Fibroblast of skin of scalp (primary cell): ENCODE data around the gene GABRB1.

Experiments used
- DNase-seq: peaks from one replicate; pipeline ENCODE4 v3.0.0-alpha.2; 2013

The GABRB1 gene

DNA sequence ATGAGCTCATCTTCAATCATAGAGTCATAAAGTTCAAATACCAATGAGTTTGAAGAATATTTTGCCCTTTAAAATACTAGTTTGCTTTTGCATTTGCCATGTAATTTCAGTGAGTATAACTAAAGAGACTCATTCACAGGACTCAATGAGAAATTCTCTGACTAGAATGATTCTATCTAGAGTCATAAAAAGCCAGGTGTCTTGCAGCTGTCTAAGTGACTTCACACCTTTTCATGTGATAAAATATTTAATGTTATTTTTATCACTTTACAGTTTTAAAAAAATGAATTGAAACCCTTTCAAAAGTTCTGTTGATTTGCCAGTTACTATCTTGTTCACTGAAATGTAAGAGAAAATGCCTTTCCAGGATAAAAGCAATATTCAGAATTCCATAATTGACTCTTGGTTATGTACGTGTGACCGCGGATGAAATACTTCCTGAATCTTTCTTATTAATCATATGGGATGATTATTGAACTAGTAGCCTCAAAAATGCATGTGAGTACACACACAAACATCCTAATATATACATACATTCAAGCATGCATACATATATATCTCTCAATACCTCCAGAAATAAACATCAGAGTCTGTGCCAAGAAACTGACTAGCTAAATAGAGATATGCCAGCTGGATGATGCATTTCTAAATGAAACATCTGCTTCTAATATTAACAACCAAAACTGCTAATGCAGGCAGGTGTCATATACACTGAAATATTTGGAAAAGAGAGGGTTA, 87.0 kb downstream of the GABRB1 start:
- DNase-seq, result peak; percentile 26

DNA sequence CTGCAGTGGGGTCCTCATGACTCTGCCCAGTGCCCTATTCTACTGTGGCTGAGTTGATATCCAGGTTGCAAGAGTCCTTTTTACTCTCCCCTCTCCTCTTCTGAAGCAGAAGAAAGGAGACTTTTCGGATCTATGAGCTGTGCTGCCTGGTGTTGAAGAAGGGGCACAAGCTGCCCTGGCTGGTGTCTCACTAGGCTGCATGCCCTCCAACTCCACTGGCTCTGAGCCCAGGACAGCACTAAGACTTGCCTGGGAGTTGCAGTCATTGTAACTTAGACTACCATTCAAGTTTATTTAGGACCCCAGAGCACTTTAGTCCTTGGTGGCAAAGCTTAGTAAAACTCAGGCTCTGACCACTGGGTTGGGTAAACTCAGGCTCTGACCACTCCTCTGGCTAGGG, 89.4 kb downstream of the GABRB1 start:
- no peak for DNase-seq

DNA sequence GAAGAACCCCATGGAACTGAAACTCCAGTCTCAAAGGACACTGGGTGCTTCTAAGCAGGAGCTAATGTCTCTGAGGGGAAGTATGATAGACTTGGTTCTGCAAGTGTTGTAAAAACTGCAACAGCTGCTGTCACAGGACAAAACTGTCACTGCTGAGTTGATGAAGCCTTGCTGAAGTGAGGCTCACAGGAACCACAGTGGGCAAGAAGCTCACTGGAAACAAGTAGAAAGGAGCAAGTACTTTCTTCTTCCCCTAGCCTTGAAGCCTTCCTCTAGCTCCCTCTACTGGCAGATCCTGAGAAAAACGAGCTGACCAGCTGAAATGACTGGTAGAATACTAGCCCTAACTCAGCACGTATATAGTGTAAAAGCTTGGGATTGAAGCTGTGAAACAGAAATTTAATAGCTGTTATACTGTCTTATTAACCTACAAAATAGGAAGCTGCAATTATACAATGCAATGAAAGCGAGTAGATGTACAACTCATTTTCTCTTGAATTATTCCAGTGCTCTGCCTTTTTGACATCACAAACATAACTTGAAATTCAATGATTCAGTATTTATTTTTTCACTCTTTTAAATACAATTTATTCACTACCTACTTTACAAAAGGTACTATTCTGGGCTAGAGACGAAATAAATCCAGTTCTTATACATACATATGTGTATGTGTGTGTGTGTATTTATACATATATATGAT, 91.4 kb downstream of the GABRB1 start:
- peak; percentile 76 for DNase-seq

DNA sequence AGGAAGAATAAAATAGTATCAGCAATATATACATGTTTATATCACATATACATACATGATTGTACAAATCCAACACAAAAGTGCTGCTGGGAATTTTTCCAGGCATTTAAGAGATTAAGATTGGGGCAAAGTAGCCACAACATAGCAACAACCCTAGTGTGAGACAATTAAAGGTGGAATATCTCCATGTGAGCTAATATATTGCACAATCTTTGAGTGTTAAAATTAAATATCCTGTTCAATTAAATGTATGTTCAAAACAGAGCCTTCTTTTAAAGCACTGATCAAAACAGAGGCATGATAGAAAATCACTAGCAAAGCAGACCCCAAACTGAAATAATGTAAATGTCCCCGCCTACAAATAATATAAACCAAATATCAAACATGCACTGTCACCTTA, 97.6 kb downstream of the GABRB1 start:
- DNase-seq, result no peak

DNA sequence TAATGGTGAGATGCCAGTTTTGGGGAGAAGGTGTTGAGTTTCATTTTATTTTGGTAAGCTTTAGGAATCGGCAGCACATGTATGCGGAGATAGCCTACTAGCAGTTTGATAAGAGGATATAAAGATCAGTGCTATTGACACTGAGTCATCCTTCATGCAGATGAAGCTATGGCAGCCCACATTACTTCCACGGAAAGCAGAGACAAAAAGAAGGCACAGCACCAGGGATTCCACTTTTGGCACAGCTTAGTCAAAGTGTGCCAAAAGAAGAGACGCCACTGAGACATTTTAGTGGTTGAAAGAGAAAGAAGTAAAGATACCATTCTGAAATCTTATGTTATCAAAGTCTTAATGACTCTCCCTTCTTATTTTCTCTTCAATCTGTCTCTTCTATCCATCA, 103.8 kb downstream of the GABRB1 start:
- DNase-seq, result no peak

DNA sequence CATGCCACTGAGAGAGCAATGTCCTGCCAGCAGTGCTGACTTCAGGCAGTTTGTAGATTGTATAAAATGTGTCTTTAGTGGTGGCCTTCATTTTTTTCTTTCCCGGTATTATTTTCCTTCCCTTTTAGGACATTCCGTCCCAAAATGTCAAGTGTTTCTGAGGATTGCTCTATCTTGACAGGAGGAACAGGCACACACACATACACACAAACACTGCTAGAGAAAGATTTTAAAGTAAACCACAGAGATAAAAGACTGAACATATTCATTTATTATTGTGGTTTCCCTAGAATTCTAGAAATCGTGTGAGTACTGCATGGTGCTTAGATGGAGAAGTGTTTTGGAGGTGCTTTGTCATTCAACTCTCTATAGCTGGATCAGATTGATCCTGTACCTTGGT, 111.9 kb downstream of the GABRB1 start:
- no peak for DNase-seq

DNA sequence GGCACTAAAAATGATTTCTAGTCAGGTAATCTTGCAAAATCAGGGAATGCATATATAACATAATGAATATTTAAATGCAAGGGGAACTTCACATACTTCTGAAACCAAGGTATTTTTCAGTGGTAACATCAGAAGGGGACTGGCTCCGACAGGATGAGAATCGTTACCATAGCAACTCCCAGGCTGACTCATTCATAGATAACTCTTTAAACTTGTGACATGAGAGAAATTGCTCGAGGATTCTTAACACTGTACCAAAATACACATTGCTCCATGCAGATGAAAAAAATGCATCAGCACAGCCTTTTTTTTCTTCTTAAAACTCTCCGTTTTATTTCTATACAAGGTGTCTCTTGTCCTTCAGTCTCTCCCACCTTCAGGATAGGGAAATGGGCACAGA, 114.3 kb downstream of the GABRB1 start:
- peak; percentile 63 for DNase-seq

DNA sequence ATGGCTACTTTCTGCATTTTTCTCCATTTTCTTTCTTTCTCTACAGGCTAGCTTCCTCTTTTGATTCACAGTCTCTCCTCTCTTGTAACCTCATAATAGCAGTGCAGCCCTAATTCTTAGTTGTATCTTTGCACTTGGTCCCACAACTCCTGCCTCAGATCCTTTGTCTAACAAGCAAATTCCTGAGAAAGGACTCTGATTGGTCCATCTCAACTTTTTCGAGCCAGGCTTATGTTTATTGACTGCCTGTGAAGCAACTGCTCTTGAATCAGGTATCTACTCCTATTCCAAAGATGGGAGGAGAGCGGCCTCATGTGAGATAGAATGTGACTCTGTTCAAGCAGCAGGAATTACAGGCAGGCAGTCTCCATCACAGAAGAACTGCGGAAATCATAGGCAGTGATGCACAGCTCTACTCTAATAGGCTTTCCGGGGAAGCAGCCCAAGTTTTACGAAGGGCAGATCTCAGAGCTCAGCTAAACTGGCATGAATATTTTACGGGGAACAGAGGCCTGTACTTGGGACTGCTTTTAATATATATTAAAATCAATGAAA, 123.5 kb downstream of the GABRB1 start:
- no peak for DNase-seq

DNA sequence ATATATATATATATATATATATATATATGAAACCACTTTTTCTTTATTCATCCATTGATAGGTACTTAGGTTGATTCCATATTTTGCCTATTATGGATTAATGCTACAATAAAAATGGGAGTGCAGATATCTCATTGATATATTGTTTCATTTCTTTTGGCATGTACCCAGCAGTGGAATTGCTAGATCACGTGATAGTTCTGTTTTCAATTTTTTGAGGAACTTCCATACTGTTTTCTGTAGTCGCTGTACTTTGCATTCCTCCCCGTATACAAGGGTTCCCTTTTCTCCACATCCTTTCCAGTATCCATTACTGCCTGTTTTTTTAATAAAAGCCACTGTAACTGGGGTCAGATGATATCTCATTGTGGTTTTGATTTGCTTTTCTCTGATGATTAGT, 124.6 kb downstream of the GABRB1 start:
- no peak for DNase-seq

DNA sequence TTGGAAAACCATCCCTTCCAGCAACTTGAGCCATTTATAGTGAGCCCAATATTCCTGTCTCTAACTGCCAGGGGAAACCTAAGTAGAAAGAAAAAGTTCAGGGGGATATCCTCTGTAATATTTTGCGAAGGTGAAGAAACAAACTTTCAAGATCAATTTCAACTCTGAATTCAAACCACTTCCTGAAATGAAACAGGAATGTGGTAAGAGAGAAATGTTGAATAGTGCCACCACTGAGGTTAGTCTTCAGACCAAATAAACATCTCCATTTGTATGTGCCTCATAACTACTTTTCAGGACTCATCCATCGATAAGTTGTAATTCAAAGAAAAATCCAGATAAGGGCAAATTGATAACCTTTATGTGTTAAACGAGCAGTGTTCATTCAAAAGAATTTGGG, 128.7 kb downstream of the GABRB1 start:
- DNase-seq, result no peak

DNA sequence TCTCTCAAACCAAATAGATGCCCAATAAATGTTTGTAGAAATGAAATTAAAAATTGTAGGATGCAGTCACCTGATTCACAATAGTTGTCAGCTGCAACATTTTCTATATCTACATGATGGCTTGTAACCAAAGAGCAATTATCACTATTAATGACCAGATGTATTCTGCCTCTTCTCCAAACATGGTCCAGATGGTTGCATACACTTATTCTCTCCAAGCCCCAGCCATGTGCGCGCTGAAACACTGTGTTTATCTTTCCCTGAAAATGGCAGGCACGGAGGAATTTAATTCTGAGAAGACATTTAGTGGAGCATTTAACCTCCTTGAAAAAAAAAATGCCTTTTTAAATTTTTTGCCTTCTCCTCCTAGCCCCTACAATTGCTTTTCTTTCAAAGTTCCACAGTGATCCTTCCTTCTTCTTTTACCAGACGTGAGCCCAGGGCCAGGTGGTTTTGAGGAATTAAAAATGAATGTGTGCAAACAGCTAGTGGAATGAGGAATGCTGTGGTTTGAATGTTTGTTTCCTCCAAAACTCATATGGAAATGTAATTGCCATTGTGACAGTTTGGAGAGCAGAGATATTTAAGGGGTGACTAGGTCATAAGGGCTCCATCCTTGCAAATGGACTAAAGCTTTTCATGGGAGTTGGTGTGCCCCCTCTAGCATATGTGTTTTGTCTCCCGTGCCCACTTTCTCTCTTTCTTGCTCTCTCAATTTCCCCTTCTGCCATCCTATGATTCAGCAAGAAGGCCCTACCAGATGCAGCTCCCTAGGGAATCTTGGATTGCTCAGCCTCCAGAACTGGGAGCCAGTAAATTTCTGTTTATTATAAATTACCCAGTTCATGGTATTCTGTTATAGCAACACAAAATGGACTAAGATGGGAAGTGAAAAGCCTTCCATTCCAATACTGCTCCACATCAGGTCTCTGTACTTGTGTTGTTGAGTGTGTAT, 136.0 kb downstream of the GABRB1 start:
- peak; percentile 28 for DNase-seq

DNA sequence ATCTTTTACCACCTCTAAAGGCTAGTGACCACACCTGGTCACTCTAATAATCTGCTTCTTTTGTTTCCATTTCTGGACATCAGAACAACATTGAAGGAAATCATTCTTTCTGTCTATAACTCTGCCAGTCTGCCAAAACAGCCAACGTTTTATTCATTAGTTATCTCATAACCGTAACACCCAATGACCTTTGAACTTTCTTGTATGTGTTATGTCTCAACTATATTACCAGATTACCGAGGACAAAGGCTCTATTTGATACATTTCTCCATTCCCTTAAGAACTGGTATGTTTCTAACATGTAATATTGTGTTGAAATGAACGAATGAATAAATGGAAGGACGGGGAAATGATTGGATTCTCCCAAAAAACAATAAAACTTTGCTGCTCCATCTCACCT, 152.7 kb downstream of the GABRB1 start:
- DNase-seq, result no peak

DNA sequence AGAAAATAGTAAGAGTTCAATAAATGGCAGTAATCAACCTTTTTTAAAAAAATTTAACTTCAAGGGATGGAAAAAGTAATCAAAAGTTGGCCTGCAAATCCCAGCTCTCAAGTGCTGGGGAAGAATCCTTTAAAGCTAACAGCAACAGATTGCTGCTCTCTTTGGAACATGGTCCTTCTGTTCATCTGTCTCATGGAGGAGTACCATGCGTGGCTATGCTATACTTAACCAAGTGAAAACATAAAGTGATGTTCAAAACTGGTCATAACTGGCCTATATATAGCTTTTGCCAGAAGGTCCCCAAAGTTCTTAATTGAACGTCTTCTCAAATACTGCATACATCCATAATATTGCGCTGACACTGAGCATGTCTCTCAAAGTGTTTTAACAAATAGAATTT, 154.4 kb downstream of the GABRB1 start:
- no peak for DNase-seq

DNA sequence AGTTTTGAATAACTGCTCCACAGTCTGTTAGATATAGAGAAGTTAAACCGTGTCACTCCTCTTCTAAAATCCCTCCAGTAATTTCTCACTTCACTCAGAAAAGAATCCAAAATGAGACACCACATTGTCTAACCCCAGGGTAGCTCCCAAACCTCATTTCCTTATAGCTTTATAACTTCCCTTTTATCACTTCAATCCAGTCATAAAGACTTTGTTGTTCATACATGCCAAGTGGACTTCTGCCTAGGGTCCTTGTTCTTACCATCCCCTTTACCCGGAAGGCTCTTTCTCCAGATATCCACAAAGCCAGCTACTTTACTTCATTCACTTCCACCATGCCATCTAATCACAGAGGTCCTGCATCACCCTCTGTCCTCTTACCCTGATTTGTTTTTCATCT, 156.2 kb downstream of the GABRB1 start:
- DNase-seq, result no peak

DNA sequence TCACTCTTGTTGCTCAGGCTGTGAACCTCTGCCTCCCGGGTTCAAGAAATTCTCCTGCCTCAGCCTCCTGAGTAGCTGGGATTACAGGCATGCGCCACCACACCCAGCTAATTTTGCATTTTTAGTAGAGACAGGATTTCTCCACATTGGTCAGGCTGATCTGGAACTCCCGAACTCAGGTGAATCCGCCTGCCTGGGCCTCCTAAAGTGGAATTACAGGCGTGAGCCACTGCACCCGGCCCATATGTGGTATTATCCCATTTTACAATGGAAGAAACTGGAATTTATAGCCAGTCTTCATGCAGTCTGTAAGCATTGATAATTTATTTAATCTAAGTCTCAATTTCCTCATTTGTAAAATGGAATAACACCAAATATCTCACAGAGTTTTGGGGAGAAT, 161.8 kb downstream of the GABRB1 start:
- no peak for DNase-seq

DNA sequence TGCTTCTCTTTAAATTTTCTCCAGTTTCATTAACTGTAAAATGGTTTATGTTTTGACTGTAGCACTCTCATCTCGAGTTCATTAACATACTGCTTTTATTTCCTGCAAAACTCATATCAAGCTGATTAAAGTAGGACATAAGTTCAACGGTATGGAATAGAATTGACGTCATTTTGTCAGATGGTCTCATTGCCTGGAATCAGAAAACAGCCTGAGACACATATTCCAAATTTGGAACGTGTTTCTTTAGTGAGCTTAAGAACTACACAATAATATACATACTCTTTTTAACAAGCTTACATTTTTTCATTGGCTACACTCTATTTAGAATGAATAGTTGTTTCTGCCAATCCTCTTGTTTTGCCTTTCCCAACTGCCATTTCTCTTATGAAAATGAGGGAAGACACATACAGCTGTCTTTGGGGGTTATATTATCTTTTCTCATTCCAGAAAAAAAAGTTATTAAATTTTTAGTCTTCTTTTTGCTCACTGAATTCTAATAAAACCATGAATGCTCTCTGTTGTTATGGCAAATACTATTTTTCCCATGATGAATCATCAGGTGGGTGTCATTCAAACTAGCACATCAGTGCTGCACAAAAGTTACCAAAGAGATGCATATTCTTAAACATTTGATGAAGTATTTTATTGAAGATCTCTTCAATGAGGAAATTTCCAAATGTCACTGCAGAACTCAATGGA, 162.8 kb downstream of the GABRB1 start:
- DNase-seq, result no peak

DNA sequence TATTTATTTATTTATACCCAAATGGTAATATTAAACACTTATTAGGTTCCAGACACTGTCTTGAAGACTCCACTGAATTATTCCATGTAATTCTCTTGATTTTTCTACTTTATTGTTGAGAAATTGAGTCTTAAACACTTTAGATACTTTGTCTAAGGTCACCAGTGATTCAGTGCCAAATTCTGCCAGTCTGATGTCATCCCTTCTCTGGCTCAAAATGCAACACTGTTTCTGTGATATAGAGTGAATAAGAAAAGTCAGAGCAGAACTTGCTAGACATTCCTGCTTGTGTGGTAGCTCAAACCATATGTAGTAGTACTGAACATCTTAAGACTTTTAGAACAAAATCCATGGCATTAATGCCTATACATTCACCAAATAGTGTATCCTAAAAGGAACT, 164.3 kb downstream of the GABRB1 start:
- DNase-seq, result peak; percentile 23

DNA sequence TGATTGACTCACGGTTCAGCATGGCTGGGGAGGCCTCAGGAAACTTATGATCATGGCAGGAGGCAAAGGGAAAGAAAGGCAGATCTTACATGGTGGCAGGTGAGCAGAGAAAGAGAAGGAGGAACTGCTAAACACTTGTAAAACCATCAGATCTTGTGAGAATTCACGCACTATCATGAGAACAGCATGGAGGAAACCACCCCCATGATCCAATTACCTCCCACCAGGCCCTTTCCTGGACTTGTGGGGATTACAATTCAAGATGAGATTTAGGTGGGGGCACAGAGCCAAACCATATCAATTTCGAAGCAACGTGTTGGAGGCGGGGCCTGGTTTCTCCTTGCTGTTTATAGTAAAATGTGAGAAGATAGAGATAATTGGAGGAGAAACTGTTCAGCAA, 167.4 kb downstream of the GABRB1 start:
- no peak for DNase-seq

DNA sequence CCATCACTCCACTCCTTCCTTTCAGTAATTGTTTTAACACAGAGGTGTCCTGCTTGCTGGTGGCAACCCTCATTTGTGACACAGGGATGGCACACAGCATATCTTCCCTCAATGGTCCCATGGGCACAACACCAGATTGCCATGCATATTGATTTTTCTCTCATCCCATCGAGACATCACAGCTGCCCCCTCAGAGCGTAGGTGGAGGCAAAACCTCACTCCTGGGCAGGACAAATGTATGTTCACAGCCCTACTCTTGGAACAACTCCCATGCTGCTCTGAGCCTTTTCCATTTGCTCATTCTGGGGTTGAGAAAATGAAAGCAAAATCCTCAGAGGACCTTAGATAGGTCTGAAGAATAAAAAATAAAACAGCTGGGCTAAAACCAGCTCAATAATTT, 172.2 kb downstream of the GABRB1 start:
- no peak for DNase-seq

DNA sequence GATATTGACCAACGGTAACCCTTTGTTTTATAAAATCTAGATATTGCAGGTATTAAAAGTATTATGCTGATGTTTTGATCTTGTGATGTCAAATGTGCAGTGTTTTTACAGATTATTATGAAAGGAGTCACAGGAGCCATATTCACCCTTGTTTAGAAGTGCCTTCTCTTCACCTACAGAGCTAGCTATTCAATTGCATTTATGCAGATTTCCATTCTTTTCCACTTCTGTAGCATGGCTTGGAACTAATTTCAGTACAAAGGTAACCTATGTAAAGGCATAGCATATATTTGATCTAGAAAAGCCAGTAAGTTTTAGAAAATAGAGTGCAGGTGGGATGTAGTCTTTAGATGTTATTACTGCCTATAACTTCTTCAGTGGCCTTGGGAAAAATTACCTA, 176.2 kb downstream of the GABRB1 start:
- no peak for DNase-seq

DNA sequence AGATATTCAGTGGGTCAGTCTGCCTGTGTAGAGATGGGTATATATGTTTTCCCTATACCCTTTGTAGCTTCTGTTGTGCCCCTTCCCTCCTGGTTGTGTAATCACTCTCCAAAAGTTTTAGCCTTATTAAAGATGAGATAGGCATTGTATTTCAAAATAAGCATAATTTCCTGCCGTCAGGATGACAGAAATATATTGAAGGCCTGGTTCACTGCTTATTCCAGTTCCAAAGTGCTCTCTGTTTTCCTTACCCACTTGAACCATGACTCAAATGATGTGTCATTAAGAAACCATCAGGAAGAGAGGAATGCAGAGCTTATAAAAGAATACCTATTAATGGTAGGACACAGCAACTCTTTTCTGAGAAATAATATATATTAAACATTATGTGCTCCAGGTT, 178.5 kb downstream of the GABRB1 start:
- peak; percentile 93 for DNase-seq

DNA sequence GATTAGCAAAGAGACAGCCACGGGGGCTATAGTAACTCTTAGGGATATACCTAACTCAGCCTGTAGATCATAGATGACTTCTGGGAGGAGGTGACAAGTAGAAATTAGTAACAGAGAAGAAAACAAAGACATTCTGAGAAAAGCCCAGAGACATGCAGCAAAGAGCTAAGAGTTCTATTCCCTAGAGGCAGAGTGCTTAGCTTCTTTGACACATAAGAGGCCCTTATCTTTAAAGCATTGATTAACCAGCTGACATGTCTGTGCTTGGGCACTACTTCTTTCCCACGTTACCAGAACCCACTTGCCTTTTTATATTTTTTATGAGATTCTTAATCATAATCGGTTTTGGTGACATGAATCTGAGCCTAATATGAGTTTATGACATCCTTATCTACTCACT, 179.5 kb downstream of the GABRB1 start:
- peak; percentile 17 for DNase-seq
